GM10266 (cell line): ENCODE measurements around the gene TRIM7.
"Not testable (repeated sequence)": the region's sequence is repeated elsewhere in the genome, so short reads cannot be mapped to it uniquely, and the experiment has no call there.

ENCODE experiments used
- DNase-seq: peaks from one replicate; pipeline ENCODE4 v3.0.0; 2012; ENCODE audit errors: extremely low spot score
- TF ChIP-seq, protein P1 (sequence below): IDR thresholded peaks from 2 replicates; pipeline ENCODE4 v1.5.1; 2012; ENCODE audit warnings: mild to moderate bottlenecking, low read depth; ENCODE audit not compliant: control insufficient read depth, insufficient read depth; ENCODE audit errors: missing control alignments

Gene TRIM7

DNA sequence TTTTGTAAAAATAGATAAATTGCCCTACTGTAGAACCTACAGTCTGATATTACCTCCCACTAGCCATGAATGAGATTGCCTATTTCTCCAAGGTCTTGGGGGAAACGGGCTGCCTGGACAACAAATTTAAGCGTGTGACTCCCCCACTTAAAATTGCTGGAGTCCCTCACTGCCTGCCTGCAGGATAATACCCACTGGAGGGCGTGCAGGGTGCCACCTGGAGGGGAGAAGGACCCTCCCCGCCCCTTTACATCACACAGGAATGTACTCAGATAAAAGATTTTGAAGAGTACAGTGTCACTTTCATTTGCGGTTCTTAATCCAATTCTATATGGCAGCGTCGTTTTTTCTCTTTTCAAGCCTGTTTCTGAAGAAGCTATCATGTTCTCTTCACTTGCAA lies 6.2 kb upstream of the TRIM7 start:
- TF ChIP-seq, protein P1, sequence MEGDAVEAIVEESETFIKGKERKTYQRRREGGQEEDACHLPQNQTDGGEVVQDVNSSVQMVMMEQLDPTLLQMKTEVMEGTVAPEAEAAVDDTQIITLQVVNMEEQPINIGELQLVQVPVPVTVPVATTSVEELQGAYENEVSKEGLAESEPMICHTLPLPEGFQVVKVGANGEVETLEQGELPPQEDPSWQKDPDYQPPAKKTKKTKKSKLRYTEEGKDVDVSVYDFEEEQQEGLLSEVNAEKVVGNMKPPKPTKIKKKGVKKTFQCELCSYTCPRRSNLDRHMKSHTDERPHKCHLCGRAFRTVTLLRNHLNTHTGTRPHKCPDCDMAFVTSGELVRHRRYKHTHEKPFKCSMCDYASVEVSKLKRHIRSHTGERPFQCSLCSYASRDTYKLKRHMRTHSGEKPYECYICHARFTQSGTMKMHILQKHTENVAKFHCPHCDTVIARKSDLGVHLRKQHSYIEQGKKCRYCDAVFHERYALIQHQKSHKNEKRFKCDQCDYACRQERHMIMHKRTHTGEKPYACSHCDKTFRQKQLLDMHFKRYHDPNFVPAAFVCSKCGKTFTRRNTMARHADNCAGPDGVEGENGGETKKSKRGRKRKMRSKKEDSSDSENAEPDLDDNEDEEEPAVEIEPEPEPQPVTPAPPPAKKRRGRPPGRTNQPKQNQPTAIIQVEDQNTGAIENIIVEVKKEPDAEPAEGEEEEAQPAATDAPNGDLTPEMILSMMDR, result no peak
- no peak for DNase-seq

DNA sequence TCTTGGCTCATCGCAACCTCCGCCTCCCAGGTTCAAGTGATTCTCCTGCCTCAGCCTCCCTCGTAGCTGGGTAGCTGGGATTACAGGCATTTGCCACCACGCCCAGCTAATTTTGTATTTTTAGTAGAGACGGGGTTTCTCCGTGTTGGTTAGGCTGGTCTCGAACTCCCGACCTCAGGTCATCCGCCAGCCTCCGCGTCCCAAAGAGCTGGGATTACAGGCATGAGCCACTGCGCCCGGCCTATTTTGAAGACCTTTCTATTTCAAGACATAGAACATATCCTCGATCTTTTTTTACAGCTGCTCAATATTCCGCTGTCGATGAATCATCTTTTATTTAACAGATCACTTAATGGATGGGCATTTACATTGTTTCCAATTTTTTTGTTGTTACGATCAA lies 5.7 kb upstream of the TRIM7 start:
- DNase-seq, result not testable (repeated sequence)

DNA sequence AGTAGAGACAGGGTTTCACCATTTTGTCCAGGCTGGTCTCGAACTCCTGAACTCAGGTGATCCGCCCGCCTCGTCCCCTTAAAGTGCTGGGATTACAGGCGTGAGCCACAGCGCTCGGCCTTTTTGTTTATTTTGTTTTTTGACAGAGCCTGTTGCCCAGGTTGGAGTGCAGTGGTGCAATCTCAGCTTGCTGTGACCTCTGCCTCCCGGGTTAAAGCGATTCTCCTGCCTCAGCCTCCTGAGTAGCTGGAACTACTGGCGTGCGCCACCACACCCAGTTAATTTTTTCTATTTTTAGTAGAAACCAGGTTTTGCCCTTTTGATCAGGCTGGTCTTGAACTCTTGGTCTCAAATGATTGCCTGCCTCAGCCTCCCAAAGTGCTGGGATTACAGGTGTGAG lies 5.2 kb upstream of the TRIM7 start:
- not testable (repeated sequence) for DNase-seq

DNA sequence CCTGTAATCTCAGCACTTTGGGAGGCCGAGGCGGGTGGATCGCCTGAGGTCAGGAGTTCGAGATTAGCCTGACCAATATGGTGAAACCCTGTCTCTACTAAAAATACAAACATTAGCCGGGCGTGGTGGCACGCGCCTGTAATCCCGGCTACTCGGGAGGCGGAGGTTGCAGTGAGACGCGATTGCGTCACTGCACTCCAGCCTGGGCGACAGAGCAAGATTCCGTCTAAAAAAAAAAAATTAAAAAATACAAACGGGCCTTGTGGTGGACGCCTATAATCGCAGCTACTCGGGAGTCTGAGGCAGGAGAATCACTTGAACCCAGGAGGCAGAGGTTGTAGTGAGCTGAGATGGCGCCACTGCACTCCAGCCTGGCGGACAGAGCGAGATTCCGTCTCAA lies 4.0 kb upstream of the TRIM7 start:
- DNase-seq, result not testable (repeated sequence)

DNA sequence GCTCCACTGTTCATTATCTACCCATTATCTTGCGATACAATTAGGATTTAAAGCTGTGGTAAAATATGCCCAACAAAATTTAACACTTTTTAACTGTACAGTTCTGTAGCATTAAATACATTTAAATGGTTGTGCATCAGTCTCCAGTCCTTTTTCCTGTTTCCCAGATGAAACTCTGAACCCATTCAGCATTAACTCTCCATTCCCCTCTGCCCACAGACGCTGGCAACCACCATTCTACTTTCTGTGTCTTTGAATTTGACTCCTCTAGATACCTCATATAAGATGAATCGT lies 2.9 kb upstream of the TRIM7 start:
- no peak for DNase-seq
- TF ChIP-seq, protein P1, result no peak

DNA sequence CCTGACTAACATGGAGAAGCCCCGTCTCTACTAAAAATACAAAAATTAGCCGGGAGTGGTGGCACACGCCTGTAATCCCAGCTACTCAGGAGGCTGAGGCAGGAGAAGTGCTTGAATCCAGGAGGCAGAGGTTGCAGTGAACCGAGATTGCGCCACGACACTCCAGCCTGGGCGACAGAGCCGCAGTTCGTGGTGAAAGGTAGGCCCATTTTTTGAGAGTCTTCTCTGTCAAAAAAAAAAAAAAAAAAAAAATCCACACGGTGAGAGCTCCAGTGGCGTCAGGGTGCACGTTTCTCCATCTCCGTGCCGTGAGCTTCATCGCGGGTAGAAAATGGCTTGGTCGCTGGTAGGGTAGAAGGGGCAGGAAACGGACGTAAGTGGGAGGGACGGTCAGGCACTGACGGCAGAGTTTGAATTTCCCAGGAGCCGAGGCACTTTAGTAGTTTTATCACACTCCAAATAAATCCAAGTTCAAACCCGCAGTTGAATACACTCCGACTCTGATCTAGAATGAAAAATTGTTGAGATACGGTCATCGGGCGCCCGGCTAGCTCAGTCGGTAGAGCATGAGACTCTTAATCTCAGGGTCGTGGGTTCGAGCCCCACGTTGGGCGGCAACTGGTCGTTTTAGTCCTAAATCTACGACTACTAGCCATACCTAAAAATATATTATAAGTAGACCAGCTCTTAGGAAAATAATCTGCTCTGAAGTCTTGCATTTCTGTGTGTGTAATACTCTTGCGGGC lies 2.4 kb upstream of the TRIM7 start:
- DNase-seq, result no peak
- TF ChIP-seq, protein P1, result no peak

DNA sequence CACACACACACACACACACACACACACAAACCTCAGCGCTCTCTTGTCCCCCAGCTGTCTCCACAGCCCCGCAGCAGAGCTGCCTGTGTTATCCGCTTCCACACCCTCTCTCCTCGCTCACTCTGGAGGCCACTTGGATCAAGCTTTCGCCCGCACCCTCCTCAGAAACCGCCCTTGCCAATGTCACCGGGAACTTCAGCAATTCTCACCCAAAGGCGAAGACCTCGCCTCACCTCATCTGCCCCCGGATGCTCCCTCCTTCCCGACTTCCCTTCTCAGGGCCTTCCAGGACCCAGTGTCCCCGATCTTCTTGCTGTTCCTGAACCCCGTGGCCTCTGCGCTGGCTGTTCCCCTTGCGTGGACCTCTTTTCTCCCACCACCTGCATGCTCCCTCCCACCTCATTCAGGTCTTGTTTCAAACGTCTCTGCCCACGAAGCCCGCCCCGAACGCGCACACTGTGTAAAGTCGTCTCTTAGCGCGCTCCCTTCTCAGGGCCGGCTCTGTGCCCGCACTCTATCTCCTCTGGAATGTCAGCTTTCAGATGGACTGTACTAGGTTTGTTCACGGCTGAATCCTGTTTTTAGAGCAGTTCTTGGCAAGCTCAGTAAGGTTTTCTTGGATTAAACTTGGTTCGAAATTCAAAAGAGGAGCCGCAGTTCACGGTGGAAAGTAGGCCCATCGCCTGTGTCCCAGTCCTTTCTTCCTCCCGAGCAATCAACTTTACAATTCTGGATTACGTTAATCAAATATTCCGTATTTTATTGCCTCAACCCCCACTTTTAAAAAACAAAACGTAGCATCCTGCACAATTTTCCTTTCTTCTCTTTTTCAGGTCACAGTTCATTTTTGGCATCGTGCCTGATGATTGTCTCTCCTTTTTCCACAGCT lies 1.0 kb upstream of the TRIM7 start:
- DNase-seq, result no peak
- TF ChIP-seq, protein P1, result no peak

DNA sequence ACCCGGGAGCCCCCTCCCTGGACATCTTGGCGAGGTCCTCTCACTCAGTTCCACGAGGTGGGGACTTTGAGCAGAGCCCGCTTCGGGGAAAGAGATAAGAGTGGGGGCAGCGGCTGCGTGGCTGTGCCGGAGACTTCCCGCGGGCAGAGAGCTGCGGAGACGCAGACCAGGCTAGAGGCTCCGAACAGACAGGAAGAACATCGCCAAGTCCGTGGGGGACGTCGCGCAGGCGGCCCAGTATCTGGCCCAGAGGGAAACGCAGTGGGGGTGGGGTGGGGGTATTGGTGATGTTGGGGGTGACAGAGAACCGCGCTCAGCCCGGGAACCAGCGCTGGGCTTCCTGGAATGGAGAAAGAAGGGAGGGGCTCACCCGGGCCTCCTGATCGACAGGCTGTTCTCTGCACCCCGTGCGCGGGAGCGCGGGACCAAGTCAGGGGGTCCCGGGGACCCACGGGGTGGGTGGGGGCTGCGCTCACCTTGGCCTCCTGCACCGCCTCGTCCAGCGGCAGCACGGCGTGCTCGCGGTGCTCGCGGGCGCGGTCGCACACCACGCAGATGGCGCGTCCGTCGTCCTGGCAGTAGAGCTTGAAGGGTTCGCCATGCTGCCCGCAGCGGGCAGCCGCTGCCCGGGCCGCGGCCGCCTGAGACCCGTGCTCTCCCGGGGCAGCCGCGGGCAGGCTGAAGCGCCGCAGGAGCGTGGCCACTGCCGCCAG lies 727 bp downstream of the TRIM7 start:
- TF ChIP-seq, protein P1, result peak; percentile 14
- peak; percentile 34 for DNase-seq

DNA sequence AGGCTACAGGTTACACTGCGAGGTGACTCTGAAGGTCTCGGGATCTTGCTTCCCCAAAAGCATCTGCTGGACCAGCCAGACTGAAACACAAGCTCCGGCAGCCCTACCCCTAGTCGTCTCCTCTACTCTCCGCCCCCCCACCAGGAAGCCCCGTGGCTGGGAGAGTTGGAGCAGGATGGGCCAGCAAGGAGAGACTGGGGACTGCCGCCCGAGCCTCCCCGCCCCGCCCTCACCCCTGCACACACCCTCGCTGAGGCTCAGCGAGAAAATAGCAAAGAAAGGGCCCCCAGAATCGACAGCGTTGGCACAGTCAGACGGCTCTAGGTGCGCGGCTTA lies 1.3 kb downstream of the TRIM7 start:
- no peak for DNase-seq
- TF ChIP-seq, protein P1, result no peak
